PC-9 (cell line): ENCODE data around the gene RAB3B.

ENCODE experiments used
- CTCF ChIP-seq: fragments of 200-600 bp; sonication (generic); conservative IDR thresholded peaks from 2 replicates; pipeline ENCODE4 v1.6.1; 2017; ENCODE audit warnings: mixed run types, antibody characterized with exemption, mild to moderate bottlenecking, moderate library complexity
- EZH2 ChIP-seq: fragments of 200-600 bp; sonication (generic); IDR thresholded peaks from 2 replicates; pipeline ENCODE4 v1.8.0; 2017; ENCODE audit warnings: antibody characterized with exemption, low read depth

- no peak for TF ChIP-seq CTCF
- TF ChIP-seq EZH2 = no peak
These were observed 66.0 kb downstream of the RAB3B start for GRCh38 chr1:51924455-51924854.
